Memory B cell (primary cell): ENCODE measurements around the gene TRPM3.

ENCODE experiments used
- ATAC-seq: fragments of 150-1000 bp; cut with Tn5 transposase; 2 replicates; pipeline ENCODE4 v1.10.0; 2021; ENCODE audit warnings: low read depth, mild to moderate bottlenecking, moderate library complexity
- DNase-seq, 2 donors: peaks; one replicate each; pipeline ENCODE4 v3.0.0; 2022; ENCODE audit warnings: low spot score in 2 of 2
- H3K27ac Mint-ChIP-seq: one replicate; pipeline ENCODE4 v1.8.0; 2022; ENCODE audit warnings: mild to moderate bottlenecking, moderate library complexity, mixed read lengths
- H3K27me3 Mint-ChIP-seq: one replicate; pipeline ENCODE4 v1.8.0; 2022; ENCODE audit warnings: mixed read lengths
- H3K36me3 Mint-ChIP-seq: one replicate; pipeline ENCODE4 v1.8.0; 2022; ENCODE audit warnings: mild to moderate bottlenecking, mixed read lengths
- H3K4me1 Mint-ChIP-seq: one replicate; pipeline ENCODE4 v1.8.0; 2022; ENCODE audit warnings: mixed read lengths
- H3K4me3 Mint-ChIP-seq: one replicate; pipeline ENCODE4 v1.8.0; 2022; ENCODE audit warnings: mild to moderate bottlenecking, moderate library complexity, mixed read lengths
- H3K9me3 Mint-ChIP-seq: one replicate; pipeline ENCODE4 v1.8.0; 2022; ENCODE audit warnings: mixed read lengths

The TRPM3 gene

GRCh38 chr9:70701163-70701562 is 420.3 kb downstream of the TRPM3 start:
- no peaks in the 10 kb centered on the region for H3K4me1 Mint-ChIP-seq
- H3K27ac Mint-ChIP-seq, result no peak overlapping the region
- no peaks in the 10 kb centered on the region for H3K27me3 Mint-ChIP-seq
- DNase-seq (no peak), ATAC-seq (no peak)
- no peaks in the 10 kb centered on the region for H3K9me3 Mint-ChIP-seq
- no peak overlapping the region for H3K4me3 Mint-ChIP-seq
- H3K36me3 Mint-ChIP-seq, result no peaks in the 10 kb centered on the region

- Mint-ChIP-seq H3K27ac (no peak overlapping the region), H3K36me3 (no peaks in the 10 kb centered on the region), H3K4me3 (no peak overlapping the region), H3K27me3 (peaks cover 3% of the 10 kb centered on the region), H3K4me1 (no peaks in the 10 kb centered on the region), H3K9me3 (no peaks in the 10 kb centered on the region)
- ATAC-seq, result no peak
- DNase-seq, result no peak
Observed at GRCh38 chr9:70696694-70697335, 424.6 kb downstream of the TRPM3 start.

GRCh38 chr9:70694758-70695157 is 426.7 kb downstream of the TRPM3 start:
- H3K4me3 Mint-ChIP-seq, result no peak overlapping the region
- no peak overlapping the region for H3K27ac Mint-ChIP-seq
- no peaks in the 10 kb centered on the region for H3K9me3 Mint-ChIP-seq
- H3K27me3 Mint-ChIP-seq, result peaks cover 3% of the 10 kb centered on the region
- ATAC-seq (no peak), DNase-seq (no peak)
- H3K4me1 Mint-ChIP-seq, result no peaks in the 10 kb centered on the region
- H3K36me3 Mint-ChIP-seq, result no peaks in the 10 kb centered on the region

GRCh38 chr9:70693186-70693585 is 428.2 kb downstream of the TRPM3 start:
- H3K27me3 Mint-ChIP-seq, result peaks cover 7% of the 10 kb centered on the region
- H3K27ac Mint-ChIP-seq, result no peak overlapping the region
- ATAC-seq (no peak), DNase-seq (no peak)
- no peaks in the 10 kb centered on the region for H3K9me3 Mint-ChIP-seq
- H3K4me3 Mint-ChIP-seq, result no peak overlapping the region
- no peaks in the 10 kb centered on the region for H3K4me1 Mint-ChIP-seq
- H3K36me3 Mint-ChIP-seq, result no peaks in the 10 kb centered on the region

GRCh38 chr9:70692431-70692830 is 429.0 kb downstream of the TRPM3 start:
- H3K4me1 Mint-ChIP-seq, result no peaks in the 10 kb centered on the region
- ATAC-seq (no peak), DNase-seq (no peak)
- H3K9me3 Mint-ChIP-seq, result no peaks in the 10 kb centered on the region
- H3K36me3 Mint-ChIP-seq, result no peaks in the 10 kb centered on the region
- peaks cover 11% of the 10 kb centered on the region for H3K27me3 Mint-ChIP-seq
- no peak overlapping the region for H3K27ac Mint-ChIP-seq
- no peak overlapping the region for H3K4me3 Mint-ChIP-seq

GRCh38 chr9:70688704-70689103 is 432.7 kb downstream of the TRPM3 start:
- Mint-ChIP-seq H3K4me1 (no peaks in the 10 kb centered on the region), H3K27ac (no peak overlapping the region), H3K4me3 (no peak overlapping the region), H3K27me3 (peaks cover 9% of the 10 kb centered on the region), H3K36me3 (no peaks in the 10 kb centered on the region), H3K9me3 (no peaks in the 10 kb centered on the region)
- ATAC-seq (no peak), DNase-seq (no peak)

GRCh38 chr9:70683841-70684240 is 437.6 kb downstream of the TRPM3 start:
- H3K36me3 Mint-ChIP-seq, result no peaks in the 10 kb centered on the region
- H3K4me3 Mint-ChIP-seq, result no peak overlapping the region
- no peak for ATAC-seq
- H3K27me3 Mint-ChIP-seq, result peaks cover 9% of the 10 kb centered on the region
- DNase-seq, result no peak
- no peak overlapping the region for H3K27ac Mint-ChIP-seq
- H3K4me1 Mint-ChIP-seq, result no peaks in the 10 kb centered on the region
- H3K9me3 Mint-ChIP-seq, result no peaks in the 10 kb centered on the region

- DNase-seq, result no peak
- H3K4me1 Mint-ChIP-seq, result no peaks in the 10 kb centered on the region
- H3K27me3 Mint-ChIP-seq, result peaks cover 1% of the 10 kb centered on the region
- ATAC-seq, result no peak
- no peak overlapping the region for H3K27ac Mint-ChIP-seq
- H3K36me3 Mint-ChIP-seq, result no peaks in the 10 kb centered on the region
- no peaks in the 10 kb centered on the region for H3K9me3 Mint-ChIP-seq
- no peak overlapping the region for H3K4me3 Mint-ChIP-seq
Observed at GRCh38 chr9:70682298-70682697, 439.1 kb downstream of the TRPM3 start.

GRCh38 chr9:70679845-70680244 is 441.6 kb downstream of the TRPM3 start:
- DNase-seq, result no peak
- H3K27me3 Mint-ChIP-seq, result no peaks in the 10 kb centered on the region
- no peaks in the 10 kb centered on the region for H3K9me3 Mint-ChIP-seq

GRCh38 chr9:70678153-70678552 is 443.3 kb downstream of the TRPM3 start:
- H3K36me3 Mint-ChIP-seq, result no peaks in the 10 kb centered on the region
- no peak overlapping the region for H3K27ac Mint-ChIP-seq
- no peaks in the 10 kb centered on the region for H3K9me3 Mint-ChIP-seq
- H3K27me3 Mint-ChIP-seq, result no peaks in the 10 kb centered on the region
- ATAC-seq (no peak), DNase-seq (no peak)
- H3K4me1 Mint-ChIP-seq, result no peaks in the 10 kb centered on the region
- no peak overlapping the region for H3K4me3 Mint-ChIP-seq

More at GRCh38 chr9:70679845-70680244, 441.6 kb downstream of the TRPM3 start:
- no peak overlapping the region for H3K27ac Mint-ChIP-seq
- no peak for ATAC-seq
- no peaks in the 10 kb centered on the region for H3K36me3 Mint-ChIP-seq
- no peak overlapping the region for H3K4me3 Mint-ChIP-seq
- no peaks in the 10 kb centered on the region for H3K4me1 Mint-ChIP-seq

GRCh38 chr9:70677055-70677735 is 444.2 kb downstream of the TRPM3 start:
- ATAC-seq (no peak), DNase-seq (no peak)
- no peak overlapping the region for H3K4me3 Mint-ChIP-seq
- H3K36me3 Mint-ChIP-seq, result no peaks in the 10 kb centered on the region
- peaks cover 1% of the 10 kb centered on the region for H3K9me3 Mint-ChIP-seq
- no peak overlapping the region for H3K27ac Mint-ChIP-seq
- peaks cover 2% of the 10 kb centered on the region for H3K27me3 Mint-ChIP-seq
- no peaks in the 10 kb centered on the region for H3K4me1 Mint-ChIP-seq

GRCh38 chr9:70675868-70676370 is 445.5 kb downstream of the TRPM3 start:
- H3K27me3 Mint-ChIP-seq, result peaks cover 2% of the 10 kb centered on the region
- DNase-seq, result no peak
- no peaks in the 10 kb centered on the region for H3K36me3 Mint-ChIP-seq
- H3K9me3 Mint-ChIP-seq, result peaks cover 1% of the 10 kb centered on the region
- no peak overlapping the region for H3K4me3 Mint-ChIP-seq
- no peak overlapping the region for H3K27ac Mint-ChIP-seq
- H3K4me1 Mint-ChIP-seq, result no peaks in the 10 kb centered on the region
- ATAC-seq, result no peak

- H3K27me3 Mint-ChIP-seq, result peaks cover 2% of the 10 kb centered on the region
- no peak overlapping the region for H3K27ac Mint-ChIP-seq
- H3K9me3 Mint-ChIP-seq, result peaks cover 1% of the 10 kb centered on the region
- ATAC-seq (no peak), DNase-seq (no peak)
- no peak overlapping the region for H3K4me3 Mint-ChIP-seq
- H3K4me1 Mint-ChIP-seq, result no peaks in the 10 kb centered on the region
- no peaks in the 10 kb centered on the region for H3K36me3 Mint-ChIP-seq
Observed at GRCh38 chr9:70673844-70674243, 447.6 kb downstream of the TRPM3 start.

GRCh38 chr9:70672161-70672649 is 449.2 kb downstream of the TRPM3 start:
- no peak for ATAC-seq

More at GRCh38 chr9:70672161-70672649, 449.2 kb downstream of the TRPM3 start:
- no peak for DNase-seq
- H3K27me3 Mint-ChIP-seq, result peaks cover 2% of the 10 kb centered on the region
- no peaks in the 10 kb centered on the region for H3K36me3 Mint-ChIP-seq
- H3K27ac Mint-ChIP-seq, result no peak overlapping the region
- H3K9me3 Mint-ChIP-seq, result peaks cover 1% of the 10 kb centered on the region
- H3K4me3 Mint-ChIP-seq, result no peak overlapping the region
- H3K4me1 Mint-ChIP-seq, result no peaks in the 10 kb centered on the region
